WTC11 (cell line): ENCODE data around the gene MMP24OS. TPM values are rescaled to one million over a fixed set of nuclear protein-coding genes. Genes with fewer than 3 reads are reported as not detected.
"Not testable (repeated sequence)": the region's sequence is repeated elsewhere in the genome, so short reads cannot be mapped to it uniquely, and the experiment has no call there.

Experiments
- ATAC-seq: fragments of 200-7000 bp; cut with Tn5 transposase; 2 replicates; pipeline ENCODE4 v1.10.0; 2021; ENCODE audit warnings: mild to moderate bottlenecking, moderate library complexity
- CTCF ChIA-PET: fragments of 300-600 bp; sonication (Branson Sonifier 250); formaldehyde crosslinking; loops from one replicate; lab custom pipeline; 2021; ENCODE audit warnings: antibody characterized with exemption; lab: Charles Lee
- POLR2A ChIA-PET: fragments of 350-600 bp; sonication (Branson Sonifier 250); formaldehyde crosslinking; loops from one replicate; lab custom pipeline; 2021; ENCODE audit warnings: antibody characterized with exemption; lab: Charles Lee
- DNase-seq: peaks from one replicate; pipeline ENCODE4 v3.0.0; 2021; ENCODE audit warnings: low spot score
- H3K27ac Mint-ChIP-seq: 2 replicates; pipeline ENCODE4 v1.8.0; 2021; ENCODE audit warnings: mixed read lengths
- H3K27me3 Mint-ChIP-seq: 2 replicates; pipeline ENCODE4 v1.8.0; 2021; ENCODE audit warnings: low read depth, mild to moderate bottlenecking, moderate library complexity, mixed read lengths
- H3K36me3 Mint-ChIP-seq: 2 replicates; pipeline ENCODE4 v1.8.0; 2021; ENCODE audit warnings: mixed read lengths
- H3K4me1 Mint-ChIP-seq: 2 replicates; pipeline ENCODE4 v1.8.0; 2022; ENCODE audit warnings: mixed read lengths
- H3K4me3 Mint-ChIP-seq: 2 replicates; pipeline ENCODE4 v1.8.0; 2021; ENCODE audit warnings: mild to moderate bottlenecking, moderate library complexity, mixed read lengths
- H3K9me3 Mint-ChIP-seq: 2 replicates; pipeline ENCODE4 v1.8.0; 2021; ENCODE audit warnings: mixed read lengths
- ELF4 ChIP-seq: sonication (generic); formaldehyde crosslinking; IDR thresholded peaks from 2 replicates; pipeline ENCODE4 v1.8.1; 2022; ENCODE audit warnings: low read depth, mild to moderate bottlenecking, moderate library complexity, missing genetic modification reagents
- FOXP1 ChIP-seq: sonication (generic); formaldehyde crosslinking; IDR thresholded peaks from 2 replicates; pipeline ENCODE4 v1.8.0; 2022; ENCODE audit warnings: missing genetic modification reagents, mild to moderate bottlenecking, moderate library complexity, borderline replicate concordance
- GRHL2 ChIP-seq: fragments of 250-450 bp; sonication (Bioruptor Pico); IDR thresholded peaks from 2 replicates; pipeline ENCODE4 v1.8.0; 2022; ENCODE audit warnings: mild to moderate bottlenecking, moderate library complexity; ENCODE audit not compliant: insufficient replicate concordance, severe bottlenecking
- GTF2I ChIP-seq: fragments of 250-450 bp; sonication (Bioruptor Pico); conservative IDR thresholded peaks from 2 replicates; pipeline ENCODE4 v1.4.0; 2021; ENCODE audit warnings: mild to moderate bottlenecking
- HMGA2 ChIP-seq: fragments of 250-450 bp; sonication (Bioruptor Pico); IDR thresholded peaks from 2 replicates; pipeline ENCODE4 v1.4.0; 2021; ENCODE audit warnings: mild to moderate bottlenecking, moderate library complexity
- MXD4 ChIP-seq: fragments of 250-450 bp; sonication (Bioruptor Pico); IDR thresholded peaks from 2 replicates; pipeline ENCODE4 v1.8.0; 2021; ENCODE audit warnings: mild to moderate bottlenecking, moderate library complexity, borderline replicate concordance
- NFYB ChIP-seq: sonication (generic); formaldehyde crosslinking; conservative IDR thresholded peaks from 2 replicates; pipeline ENCODE4 v1.8.0; 2022; ENCODE audit warnings: low read depth, missing genetic modification reagents
- SMAD3 ChIP-seq: sonication (generic); formaldehyde crosslinking; IDR thresholded peaks from 2 replicates; pipeline ENCODE4 v1.8.0; 2022; ENCODE audit warnings: missing genetic modification reagents, mild to moderate bottlenecking, borderline replicate concordance
- SP1 ChIP-seq: sonication (generic); formaldehyde crosslinking; conservative IDR thresholded peaks from 2 replicates; pipeline ENCODE4 v1.8.1; 2022; ENCODE audit warnings: missing genetic modification reagents
- ZNF138 ChIP-seq: sonication (generic); formaldehyde crosslinking; conservative IDR thresholded peaks from 2 replicates; pipeline ENCODE4 v1.8.1; 2022; ENCODE audit warnings: mild to moderate bottlenecking, moderate library complexity, missing genetic modification reagents
- ZNF671 ChIP-seq: fragments of 250-450 bp; sonication (Bioruptor Pico); IDR thresholded peaks from 2 replicates; pipeline ENCODE4 v1.8.0; 2021; ENCODE audit warnings: mild to moderate bottlenecking
- total RNA-seq: library from RNA; stranded (reverse); gene quantifications from 3 replicates; pipeline ENCODE4 v1.2.3, GENCODE V29; 2021
- TF ChIP-seq, protein P1 (sequence below): sonication (generic); formaldehyde crosslinking; IDR thresholded peaks from 2 replicates; pipeline ENCODE4 v1.8.0; 2023; ENCODE audit warnings: missing genetic modification reagents, mild to moderate bottlenecking, borderline replicate concordance
- TF ChIP-seq, protein P2 (sequence below): fragments of 250-450 bp; sonication (Bioruptor Pico); IDR thresholded peaks from 2 replicates; pipeline ENCODE4 v1.9.0; 2021; ENCODE audit warnings: mild to moderate bottlenecking, borderline replicate concordance
- TF ChIP-seq, protein P3 (sequence below): sonication (generic); formaldehyde crosslinking; IDR thresholded peaks from 2 replicates; pipeline ENCODE4 v1.8.1; 2023; ENCODE audit warnings: mild to moderate bottlenecking, missing genetic modification reagents, moderate library complexity
- TF ChIP-seq, protein P4 (sequence below): sonication (generic); formaldehyde crosslinking; IDR thresholded peaks from 2 replicates; pipeline ENCODE4 v1.8.1; 2023; ENCODE audit warnings: mild to moderate bottlenecking, moderate library complexity, missing genetic modification reagents
- TF ChIP-seq, protein P5 (sequence below): sonication (generic); formaldehyde crosslinking; IDR thresholded peaks from 2 replicates; pipeline ENCODE4 v1.8.1; 2023; ENCODE audit warnings: mild to moderate bottlenecking, missing genetic modification reagents
- TF ChIP-seq, protein P6 (sequence below): sonication (generic); formaldehyde crosslinking; IDR thresholded peaks from 2 replicates; pipeline ENCODE4 v1.8.1; 2022; ENCODE audit warnings: missing genetic modification reagents, borderline replicate concordance

Gene MMP24OS
- total RNA-seq, 1 experiment from 2014 or later = 50.6 TPM

DNA sequence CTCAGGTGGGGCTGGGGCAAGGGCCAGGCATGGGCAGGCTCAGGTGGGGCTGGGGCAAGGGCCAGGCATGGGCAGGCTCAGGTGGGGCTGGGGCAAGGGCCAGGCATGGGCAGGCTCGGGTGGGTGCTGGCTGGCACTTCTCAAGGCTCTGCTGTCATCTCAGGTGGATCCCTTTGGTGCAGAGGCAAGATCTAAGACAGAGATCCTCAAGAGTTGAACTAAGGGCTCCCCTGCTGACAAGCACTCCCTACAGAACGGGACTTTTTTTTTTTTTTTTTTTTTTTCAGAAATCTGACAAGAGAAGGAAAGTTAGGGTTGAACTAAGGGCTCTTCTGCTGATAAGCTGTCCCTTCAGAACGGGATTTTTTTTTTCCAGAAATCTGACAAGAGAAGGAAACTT is 24.9 kb downstream of the MMP24OS start (continued):
- TF ChIP-seq, protein P1, sequence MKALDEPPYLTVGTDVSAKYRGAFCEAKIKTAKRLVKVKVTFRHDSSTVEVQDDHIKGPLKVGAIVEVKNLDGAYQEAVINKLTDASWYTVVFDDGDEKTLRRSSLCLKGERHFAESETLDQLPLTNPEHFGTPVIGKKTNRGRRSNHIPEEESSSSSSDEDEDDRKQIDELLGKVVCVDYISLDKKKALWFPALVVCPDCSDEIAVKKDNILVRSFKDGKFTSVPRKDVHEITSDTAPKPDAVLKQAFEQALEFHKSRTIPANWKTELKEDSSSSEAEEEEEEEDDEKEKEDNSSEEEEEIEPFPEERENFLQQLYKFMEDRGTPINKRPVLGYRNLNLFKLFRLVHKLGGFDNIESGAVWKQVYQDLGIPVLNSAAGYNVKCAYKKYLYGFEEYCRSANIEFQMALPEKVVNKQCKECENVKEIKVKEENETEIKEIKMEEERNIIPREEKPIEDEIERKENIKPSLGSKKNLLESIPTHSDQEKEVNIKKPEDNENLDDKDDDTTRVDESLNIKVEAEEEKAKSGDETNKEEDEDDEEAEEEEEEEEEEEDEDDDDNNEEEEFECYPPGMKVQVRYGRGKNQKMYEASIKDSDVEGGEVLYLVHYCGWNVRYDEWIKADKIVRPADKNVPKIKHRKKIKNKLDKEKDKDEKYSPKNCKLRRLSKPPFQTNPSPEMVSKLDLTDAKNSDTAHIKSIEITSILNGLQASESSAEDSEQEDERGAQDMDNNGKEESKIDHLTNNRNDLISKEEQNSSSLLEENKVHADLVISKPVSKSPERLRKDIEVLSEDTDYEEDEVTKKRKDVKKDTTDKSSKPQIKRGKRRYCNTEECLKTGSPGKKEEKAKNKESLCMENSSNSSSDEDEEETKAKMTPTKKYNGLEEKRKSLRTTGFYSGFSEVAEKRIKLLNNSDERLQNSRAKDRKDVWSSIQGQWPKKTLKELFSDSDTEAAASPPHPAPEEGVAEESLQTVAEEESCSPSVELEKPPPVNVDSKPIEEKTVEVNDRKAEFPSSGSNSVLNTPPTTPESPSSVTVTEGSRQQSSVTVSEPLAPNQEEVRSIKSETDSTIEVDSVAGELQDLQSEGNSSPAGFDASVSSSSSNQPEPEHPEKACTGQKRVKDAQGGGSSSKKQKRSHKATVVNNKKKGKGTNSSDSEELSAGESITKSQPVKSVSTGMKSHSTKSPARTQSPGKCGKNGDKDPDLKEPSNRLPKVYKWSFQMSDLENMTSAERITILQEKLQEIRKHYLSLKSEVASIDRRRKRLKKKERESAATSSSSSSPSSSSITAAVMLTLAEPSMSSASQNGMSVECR = no peak
- TF ChIP-seq GTF2I (CRISPR knock-in tag) (no peak), SP1 (CRISPR knock-in tag) (no peak), ELF4 (CRISPR knock-in tag) (no peak), FOXP1 (CRISPR knock-in tag) (no peak), HMGA2 (CRISPR knock-in tag) (no peak), ZNF138 (CRISPR knock-in tag) (no peak)
- TF ChIP-seq, protein P2, sequence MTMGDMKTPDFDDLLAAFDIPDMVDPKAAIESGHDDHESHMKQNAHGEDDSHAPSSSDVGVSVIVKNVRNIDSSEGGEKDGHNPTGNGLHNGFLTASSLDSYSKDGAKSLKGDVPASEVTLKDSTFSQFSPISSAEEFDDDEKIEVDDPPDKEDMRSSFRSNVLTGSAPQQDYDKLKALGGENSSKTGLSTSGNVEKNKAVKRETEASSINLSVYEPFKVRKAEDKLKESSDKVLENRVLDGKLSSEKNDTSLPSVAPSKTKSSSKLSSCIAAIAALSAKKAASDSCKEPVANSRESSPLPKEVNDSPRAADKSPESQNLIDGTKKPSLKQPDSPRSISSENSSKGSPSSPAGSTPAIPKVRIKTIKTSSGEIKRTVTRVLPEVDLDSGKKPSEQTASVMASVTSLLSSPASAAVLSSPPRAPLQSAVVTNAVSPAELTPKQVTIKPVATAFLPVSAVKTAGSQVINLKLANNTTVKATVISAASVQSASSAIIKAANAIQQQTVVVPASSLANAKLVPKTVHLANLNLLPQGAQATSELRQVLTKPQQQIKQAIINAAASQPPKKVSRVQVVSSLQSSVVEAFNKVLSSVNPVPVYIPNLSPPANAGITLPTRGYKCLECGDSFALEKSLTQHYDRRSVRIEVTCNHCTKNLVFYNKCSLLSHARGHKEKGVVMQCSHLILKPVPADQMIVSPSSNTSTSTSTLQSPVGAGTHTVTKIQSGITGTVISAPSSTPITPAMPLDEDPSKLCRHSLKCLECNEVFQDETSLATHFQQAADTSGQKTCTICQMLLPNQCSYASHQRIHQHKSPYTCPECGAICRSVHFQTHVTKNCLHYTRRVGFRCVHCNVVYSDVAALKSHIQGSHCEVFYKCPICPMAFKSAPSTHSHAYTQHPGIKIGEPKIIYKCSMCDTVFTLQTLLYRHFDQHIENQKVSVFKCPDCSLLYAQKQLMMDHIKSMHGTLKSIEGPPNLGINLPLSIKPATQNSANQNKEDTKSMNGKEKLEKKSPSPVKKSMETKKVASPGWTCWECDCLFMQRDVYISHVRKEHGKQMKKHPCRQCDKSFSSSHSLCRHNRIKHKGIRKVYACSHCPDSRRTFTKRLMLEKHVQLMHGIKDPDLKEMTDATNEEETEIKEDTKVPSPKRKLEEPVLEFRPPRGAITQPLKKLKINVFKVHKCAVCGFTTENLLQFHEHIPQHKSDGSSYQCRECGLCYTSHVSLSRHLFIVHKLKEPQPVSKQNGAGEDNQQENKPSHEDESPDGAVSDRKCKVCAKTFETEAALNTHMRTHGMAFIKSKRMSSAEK (CRISPR knock-in tag) = no peak
- TF ChIP-seq, protein P3, sequence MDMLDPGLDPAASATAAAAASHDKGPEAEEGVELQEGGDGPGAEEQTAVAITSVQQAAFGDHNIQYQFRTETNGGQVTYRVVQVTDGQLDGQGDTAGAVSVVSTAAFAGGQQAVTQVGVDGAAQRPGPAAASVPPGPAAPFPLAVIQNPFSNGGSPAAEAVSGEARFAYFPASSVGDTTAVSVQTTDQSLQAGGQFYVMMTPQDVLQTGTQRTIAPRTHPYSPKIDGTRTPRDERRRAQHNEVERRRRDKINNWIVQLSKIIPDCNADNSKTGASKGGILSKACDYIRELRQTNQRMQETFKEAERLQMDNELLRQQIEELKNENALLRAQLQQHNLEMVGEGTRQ (CRISPR knock-in tag) = no peak

DNA sequence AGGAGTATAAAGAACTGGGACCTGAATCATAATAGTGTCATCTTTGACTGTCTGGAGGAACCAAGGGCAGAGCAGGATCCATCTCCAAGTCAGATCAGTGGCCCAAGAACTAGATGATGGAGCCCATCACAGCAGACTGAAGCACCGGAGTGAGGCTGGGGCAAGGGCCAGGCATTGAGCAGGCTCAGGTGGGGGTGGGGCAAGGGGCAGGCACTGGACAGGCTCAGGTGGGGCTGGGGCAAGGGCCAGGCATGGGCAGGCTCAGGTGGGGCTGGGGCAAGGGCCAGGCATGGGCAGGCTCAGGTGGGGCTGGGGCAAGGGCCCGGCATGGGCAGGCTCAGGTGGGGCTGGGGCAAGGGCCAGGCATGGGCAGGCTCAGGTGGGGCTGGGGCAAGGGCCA is 25.3 kb downstream of the MMP24OS start:
- CTCF ChIA-PET, H3K27ac Mint-ChIP-seq: not testable (repeated sequence)

DNA sequence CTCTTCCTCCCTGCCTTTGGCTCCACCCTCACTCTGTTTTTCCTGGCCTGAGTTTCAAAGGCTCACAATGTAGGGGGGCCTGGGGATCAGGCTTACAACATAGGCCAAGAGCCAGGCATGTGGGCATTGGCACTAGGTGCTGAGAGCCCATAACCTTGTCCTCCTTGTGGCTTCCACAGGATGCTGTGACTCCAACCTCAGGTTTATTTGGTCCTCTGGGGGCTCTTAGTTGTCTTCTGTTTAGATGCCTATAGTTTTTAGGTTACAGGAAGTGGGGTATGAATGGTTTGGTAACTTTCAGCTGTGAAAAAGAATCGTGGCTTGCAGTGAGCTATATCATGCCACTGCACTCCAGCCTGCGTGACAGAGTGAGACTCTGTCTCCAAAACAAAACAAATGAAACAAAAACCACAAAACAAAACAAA is 25.9 kb downstream of the MMP24OS start:
- DNase-seq (no peak), ATAC-seq (no peak)
- no peak overlapping the region for H3K4me3 Mint-ChIP-seq
- H3K9me3 Mint-ChIP-seq = no peaks in the 10 kb centered on the region
- H3K36me3 Mint-ChIP-seq = no peaks in the 10 kb centered on the region; the same call in 1 of the 2 replicates
- CTCF ChIA-PET = interaction anchor here (0.6 kb wide), 1 partner anchor 86 kb away, joined by 3 read pairs; no protein-coding TSS in a partner anchor
- peaks cover 33% of the 10 kb centered on the region for H3K4me1 Mint-ChIP-seq
- no peak overlapping the region for H3K27ac Mint-ChIP-seq
- POLR2A ChIA-PET = no interaction called here
- H3K27me3 Mint-ChIP-seq = no peaks in the 10 kb centered on the region
- TF ChIP-seq SMAD3 (CRISPR knock-in tag) = no peak
- TF ChIP-seq, protein P4, sequence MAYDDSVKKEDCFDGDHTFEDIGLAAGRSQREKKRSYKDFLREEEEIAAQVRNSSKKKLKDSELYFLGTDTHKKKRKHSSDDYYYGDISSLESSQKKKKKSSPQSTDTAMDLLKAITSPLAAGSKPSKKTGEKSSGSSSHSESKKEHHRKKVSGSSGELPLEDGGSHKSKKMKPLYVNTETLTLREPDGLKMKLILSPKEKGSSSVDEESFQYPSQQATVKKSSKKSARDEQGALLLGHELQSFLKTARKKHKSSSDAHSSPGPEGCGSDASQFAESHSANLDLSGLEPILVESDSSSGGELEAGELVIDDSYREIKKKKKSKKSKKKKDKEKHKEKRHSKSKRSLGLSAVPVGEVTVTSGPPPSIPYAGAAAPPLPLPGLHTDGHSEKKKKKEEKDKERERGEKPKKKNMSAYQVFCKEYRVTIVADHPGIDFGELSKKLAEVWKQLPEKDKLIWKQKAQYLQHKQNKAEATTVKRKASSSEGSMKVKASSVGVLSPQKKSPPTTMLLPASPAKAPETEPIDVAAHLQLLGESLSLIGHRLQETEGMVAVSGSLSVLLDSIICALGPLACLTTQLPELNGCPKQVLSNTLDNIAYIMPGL (CRISPR knock-in tag) = no peak
- no peak for TF ChIP-seq MXD4
- TF ChIP-seq, protein P5, sequence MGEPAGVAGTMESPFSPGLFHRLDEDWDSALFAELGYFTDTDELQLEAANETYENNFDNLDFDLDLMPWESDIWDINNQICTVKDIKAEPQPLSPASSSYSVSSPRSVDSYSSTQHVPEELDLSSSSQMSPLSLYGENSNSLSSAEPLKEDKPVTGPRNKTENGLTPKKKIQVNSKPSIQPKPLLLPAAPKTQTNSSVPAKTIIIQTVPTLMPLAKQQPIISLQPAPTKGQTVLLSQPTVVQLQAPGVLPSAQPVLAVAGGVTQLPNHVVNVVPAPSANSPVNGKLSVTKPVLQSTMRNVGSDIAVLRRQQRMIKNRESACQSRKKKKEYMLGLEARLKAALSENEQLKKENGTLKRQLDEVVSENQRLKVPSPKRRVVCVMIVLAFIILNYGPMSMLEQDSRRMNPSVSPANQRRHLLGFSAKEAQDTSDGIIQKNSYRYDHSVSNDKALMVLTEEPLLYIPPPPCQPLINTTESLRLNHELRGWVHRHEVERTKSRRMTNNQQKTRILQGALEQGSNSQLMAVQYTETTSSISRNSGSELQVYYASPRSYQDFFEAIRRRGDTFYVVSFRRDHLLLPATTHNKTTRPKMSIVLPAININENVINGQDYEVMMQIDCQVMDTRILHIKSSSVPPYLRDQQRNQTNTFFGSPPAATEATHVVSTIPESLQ (CRISPR knock-in tag) = no peak
- TF ChIP-seq ZNF671 = no peak
- TF ChIP-seq, protein P6, sequence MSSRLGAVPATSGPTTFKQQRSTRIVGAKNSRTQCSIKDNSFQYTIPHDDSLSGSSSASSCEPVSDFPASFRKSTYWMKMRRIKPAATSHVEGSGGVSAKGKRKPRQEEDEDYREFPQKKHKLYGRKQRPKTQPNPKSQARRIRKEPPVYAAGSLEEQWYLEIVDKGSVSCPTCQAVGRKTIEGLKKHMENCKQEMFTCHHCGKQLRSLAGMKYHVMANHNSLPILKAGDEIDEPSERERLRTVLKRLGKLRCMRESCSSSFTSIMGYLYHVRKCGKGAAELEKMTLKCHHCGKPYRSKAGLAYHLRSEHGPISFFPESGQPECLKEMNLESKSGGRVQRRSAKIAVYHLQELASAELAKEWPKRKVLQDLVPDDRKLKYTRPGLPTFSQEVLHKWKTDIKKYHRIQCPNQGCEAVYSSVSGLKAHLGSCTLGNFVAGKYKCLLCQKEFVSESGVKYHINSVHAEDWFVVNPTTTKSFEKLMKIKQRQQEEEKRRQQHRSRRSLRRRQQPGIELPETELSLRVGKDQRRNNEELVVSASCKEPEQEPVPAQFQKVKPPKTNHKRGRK (CRISPR knock-in tag) = no peak
- TF ChIP-seq ELF4 (CRISPR knock-in tag) = no peak
- no peak for TF ChIP-seq GRHL2 (CRISPR knock-in tag)
- TF ChIP-seq NFYB (CRISPR knock-in tag) = no peak

More for the DNA sequence above, 25.3 kb downstream of the MMP24OS start:
- peaks cover 34% of the 10 kb centered on the region for H3K4me1 Mint-ChIP-seq
- DNase-seq, H3K4me3 Mint-ChIP-seq, H3K36me3 Mint-ChIP-seq, POLR2A ChIA-PET, ATAC-seq, H3K27me3 Mint-ChIP-seq, H3K9me3 Mint-ChIP-seq: not testable (repeated sequence)
